ENCODE results near the gene COL27A1. TPM values are rescaled to one million over a fixed set of nuclear protein-coding genes. Genes with fewer than 3 reads are reported as not detected.
"Not testable (repeated sequence)": the region's sequence is repeated elsewhere in the genome, so short reads cannot be mapped to it uniquely, and the experiment has no call there.

The COL27A1 gene
- total RNA-seq, 1 donor from 2014 or later: 9.3 TPM

DNA sequence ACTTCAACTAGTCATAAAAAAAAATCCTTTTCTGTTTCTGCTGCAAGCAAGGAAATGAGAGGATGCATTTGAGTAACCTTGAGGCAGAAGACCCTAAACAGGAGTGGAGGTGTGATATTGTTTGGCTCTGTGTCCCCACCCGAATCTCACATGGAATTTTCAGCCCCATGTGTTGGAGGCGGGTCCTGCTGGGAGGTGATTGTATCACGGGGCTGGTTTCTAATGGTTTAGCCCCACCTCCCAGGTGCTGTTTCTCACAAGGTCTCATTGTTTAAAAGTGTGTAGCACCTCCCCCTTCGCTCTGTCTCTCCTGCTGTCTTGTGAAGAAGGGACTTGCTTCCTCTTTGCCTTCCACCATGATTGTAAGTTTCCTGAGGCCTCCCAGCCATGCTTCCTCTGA is 178.4 kb downstream of the COL27A1 start:
- peaks cover 31 to 38% of the 10 kb centered on the region in 2 donors for H3K36me3 ChIP-seq
- H3K27ac ChIP-seq; H3K27me3 ChIP-seq; intact Hi-C loops (cut with DNase I); DNase-seq (ENCODE audit: low spot score in 2 of 2); H3K9me3 ChIP-seq; H3K4me3 ChIP-seq; H3K4me1 ChIP-seq: not testable (repeated sequence)

DNA sequence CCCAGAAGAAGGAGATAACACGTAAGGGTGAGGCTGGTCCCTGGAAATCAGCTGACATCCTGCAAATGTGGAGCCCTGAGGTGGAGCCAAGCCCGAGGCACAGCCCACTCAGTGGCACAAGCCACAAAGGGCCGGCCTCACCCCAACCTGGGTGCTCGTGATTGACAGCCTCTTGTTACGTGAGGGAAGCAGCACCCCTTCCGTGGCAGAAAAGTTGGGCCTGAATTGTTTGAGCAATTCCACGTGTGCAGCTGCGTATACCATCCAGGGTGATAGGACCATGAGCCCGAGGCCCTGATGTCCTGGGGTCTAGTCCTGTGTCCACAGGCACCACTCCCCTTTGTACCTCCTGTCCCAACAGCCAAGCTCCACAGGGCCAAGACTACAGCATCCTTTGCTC is 179.2 kb downstream of the COL27A1 start:
- TF ChIP-seq, protein P1, sequence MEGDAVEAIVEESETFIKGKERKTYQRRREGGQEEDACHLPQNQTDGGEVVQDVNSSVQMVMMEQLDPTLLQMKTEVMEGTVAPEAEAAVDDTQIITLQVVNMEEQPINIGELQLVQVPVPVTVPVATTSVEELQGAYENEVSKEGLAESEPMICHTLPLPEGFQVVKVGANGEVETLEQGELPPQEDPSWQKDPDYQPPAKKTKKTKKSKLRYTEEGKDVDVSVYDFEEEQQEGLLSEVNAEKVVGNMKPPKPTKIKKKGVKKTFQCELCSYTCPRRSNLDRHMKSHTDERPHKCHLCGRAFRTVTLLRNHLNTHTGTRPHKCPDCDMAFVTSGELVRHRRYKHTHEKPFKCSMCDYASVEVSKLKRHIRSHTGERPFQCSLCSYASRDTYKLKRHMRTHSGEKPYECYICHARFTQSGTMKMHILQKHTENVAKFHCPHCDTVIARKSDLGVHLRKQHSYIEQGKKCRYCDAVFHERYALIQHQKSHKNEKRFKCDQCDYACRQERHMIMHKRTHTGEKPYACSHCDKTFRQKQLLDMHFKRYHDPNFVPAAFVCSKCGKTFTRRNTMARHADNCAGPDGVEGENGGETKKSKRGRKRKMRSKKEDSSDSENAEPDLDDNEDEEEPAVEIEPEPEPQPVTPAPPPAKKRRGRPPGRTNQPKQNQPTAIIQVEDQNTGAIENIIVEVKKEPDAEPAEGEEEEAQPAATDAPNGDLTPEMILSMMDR (IDR thresholded peaks at IDR 0.05): no peak
- no peak for DNase-seq (ENCODE audit: low spot score in 2 of 2)
- Histone ChIP-seq H3K27ac (no peak overlapping the region), H3K27me3 (no peaks in the 10 kb centered on the region), H3K4me1 (peaks cover 0 to 2% of the 10 kb centered on the region in 2 donors), H3K4me3 (no peak overlapping the region), H3K36me3 (peaks cover 37 to 46% of the 10 kb centered on the region in 2 donors), H3K9me3 (no peaks in the 10 kb centered on the region)
- intact Hi-C loops (cut with DNase I): no loop called here

DNA sequence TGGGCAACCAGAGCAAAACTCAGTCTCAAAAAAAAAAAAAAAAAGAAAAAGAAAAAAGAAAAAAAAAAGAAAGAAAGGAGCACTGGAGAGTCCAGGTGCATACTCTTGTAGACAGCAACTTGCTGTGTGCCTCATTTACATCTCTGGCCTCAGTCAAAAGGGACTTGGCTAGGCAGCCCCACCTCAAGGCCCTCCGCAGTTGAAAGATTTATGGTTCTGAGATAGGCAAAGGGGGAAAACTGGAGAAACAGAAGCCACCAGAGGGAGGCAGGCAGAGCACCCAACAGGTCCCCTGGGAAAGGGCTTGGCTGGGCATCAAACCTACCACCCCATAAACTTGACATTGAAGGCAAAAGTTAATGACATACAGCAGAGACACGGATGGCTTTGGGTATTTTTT is 180.4 kb downstream of the COL27A1 start:
- peaks cover 0 to 3% of the 10 kb centered on the region in 2 donors for H3K4me1 ChIP-seq
- no peak overlapping the region for H3K4me3 ChIP-seq
- H3K27me3 ChIP-seq: no peaks in the 10 kb centered on the region
- no peak for DNase-seq (ENCODE audit: low spot score in 2 of 2)
- no peak overlapping the region for H3K27ac ChIP-seq
- H3K9me3 ChIP-seq: no peaks in the 10 kb centered on the region
- peaks cover 46 to 59% of the 10 kb centered on the region in 2 donors for H3K36me3 ChIP-seq
- intact Hi-C loops (cut with DNase I): loop anchor here (5.0 kb wide), 1 partner anchor 317 kb away; no protein-coding TSS in a partner anchor
- TF ChIP-seq, protein P1 (IDR thresholded peaks at IDR 0.05): no peak

DNA sequence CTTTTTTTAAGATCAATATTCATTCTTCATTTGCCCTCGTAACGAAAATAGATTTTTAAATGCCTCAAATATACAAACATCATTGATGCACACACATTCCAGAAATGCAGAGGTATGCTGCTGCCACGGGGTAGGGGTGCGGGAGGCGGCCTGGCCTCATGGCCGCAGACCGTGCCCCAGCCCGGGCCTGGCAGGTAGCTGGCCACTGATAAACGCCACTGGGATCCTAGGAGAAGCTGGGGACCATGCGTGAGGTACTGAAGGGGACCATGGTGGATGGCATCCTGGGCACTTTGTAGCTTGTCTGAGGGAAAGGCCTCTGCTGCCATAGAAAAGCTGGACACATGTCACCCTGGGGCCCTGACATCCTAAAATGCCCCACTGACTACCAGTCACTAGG is 180.8 kb downstream of the COL27A1 start:
- DNase-seq (ENCODE audit: low spot score in 2 of 2): no peak
- H3K27me3 ChIP-seq: no peaks in the 10 kb centered on the region
- H3K4me1 ChIP-seq: peaks cover 0 to 3% of the 10 kb centered on the region in 2 donors
- H3K9me3 ChIP-seq: no peaks in the 10 kb centered on the region
- H3K27ac ChIP-seq: no peak overlapping the region
- H3K36me3 ChIP-seq: peaks cover 50 to 63% of the 10 kb centered on the region in 2 donors
- TF ChIP-seq, protein P1 (IDR thresholded peaks at IDR 0.05): no peak
- intact Hi-C loops (cut with DNase I): loop anchor here (5.0 kb wide), 1 partner anchor 316 kb away; no protein-coding TSS in a partner anchor
- no peak overlapping the region for H3K4me3 ChIP-seq

DNA sequence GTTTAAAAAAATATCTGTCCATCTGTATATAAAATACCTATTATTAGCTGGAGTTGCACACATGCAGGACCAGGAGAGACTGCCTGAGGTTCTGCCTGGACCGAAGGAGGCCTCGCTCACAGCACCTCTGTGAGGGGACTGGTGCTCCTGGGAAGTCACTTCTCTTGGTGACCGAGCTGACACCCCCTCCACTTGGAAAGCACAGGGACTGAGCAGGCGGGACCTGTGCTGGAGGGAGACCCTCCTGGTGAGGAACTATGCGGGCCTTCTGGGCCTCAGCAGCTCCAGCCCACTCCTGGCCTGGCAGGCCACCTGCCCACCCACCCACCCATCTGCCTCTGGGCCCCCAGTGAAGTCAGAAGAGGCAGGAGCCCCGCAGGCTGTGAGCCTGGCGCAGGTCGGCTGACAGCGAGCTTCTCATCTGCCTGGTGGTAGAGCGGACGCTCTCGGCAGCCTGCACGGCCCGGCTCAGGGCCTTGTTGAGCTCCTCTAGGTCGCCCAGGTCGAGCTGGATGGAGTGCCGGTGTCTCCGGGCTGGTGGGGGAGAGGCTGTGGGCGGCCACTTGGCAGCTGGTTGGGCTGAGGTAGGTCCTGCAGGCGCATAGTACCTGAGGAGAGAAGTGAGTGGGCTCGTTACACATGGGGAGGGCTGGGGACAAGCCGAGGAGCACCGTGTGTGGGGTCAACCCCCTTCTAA is 181.5 kb downstream of the COL27A1 start:
- Histone ChIP-seq H3K27me3 (no peaks in the 10 kb centered on the region), H3K4me1 (peaks cover 0 to 3% of the 10 kb centered on the region in 2 donors), H3K27ac (no peak overlapping the region), H3K4me3 (no peak overlapping the region), H3K9me3 (no peaks in the 10 kb centered on the region), H3K36me3 (peaks cover 56 to 70% of the 10 kb centered on the region in 2 donors)
- DNase-seq (ENCODE audit: low spot score in 2 of 2): no peak
- TF ChIP-seq, protein P1 (IDR thresholded peaks at IDR 0.05): no peak
- intact Hi-C loops (cut with DNase I): loop anchor here (5.0 kb wide), 1 partner anchor 315 kb away; no protein-coding TSS in a partner anchor

DNA sequence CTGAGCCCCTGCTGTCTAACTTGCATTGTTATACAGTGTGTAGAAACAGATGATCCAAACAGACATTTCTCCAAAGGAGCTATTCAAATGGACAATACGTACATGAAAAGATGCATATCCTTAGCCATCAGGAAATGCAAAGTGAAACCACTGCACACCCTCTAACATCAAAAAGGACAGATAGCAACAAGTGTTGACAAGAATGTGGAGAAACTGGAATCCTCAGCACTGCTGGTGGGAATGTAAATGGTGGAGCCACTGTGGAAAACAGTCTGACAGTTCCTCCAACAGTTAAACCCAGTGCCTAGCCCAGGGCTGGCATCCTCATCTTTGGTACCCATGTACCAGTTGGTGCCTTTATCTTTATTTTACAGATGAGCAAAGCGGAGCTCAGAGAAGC is 182.8 kb downstream of the COL27A1 start:
- H3K36me3 ChIP-seq: peaks cover 68 to 83% of the 10 kb centered on the region in 2 donors
- DNase-seq (ENCODE audit: low spot score in 2 of 2): no peak
- H3K4me3 ChIP-seq: no peak overlapping the region
- intact Hi-C loops (cut with DNase I): loop anchor here (5.0 kb wide), 1 partner anchor 314 kb away; no protein-coding TSS in a partner anchor
- TF ChIP-seq, protein P1 (IDR thresholded peaks at IDR 0.05): no peak
- peaks cover 0 to 3% of the 10 kb centered on the region in 2 donors for H3K4me1 ChIP-seq
- no peak overlapping the region for H3K27ac ChIP-seq
- no peaks in the 10 kb centered on the region for H3K9me3 ChIP-seq
- H3K27me3 ChIP-seq: no peaks in the 10 kb centered on the region
